22Rv1 (cell line): ENCODE results near the gene C2orf49.

Source experiments
- H3K27ac ChIP-seq: fragments of 450-650 bp; 2 replicates; pipeline ENCODE4 v1.5.1; 2017
- ZFX ChIP-seq: fragments of 450-650 bp; IDR thresholded peaks from 2 replicates; pipeline ENCODE4 v1.6.1; 2017; ENCODE audit warnings: antibody characterized with exemption, borderline replicate concordance
- TF ChIP-seq, protein P1 (sequence below): fragments of 450-650 bp; IDR thresholded peaks from 2 replicates; pipeline ENCODE4 v1.5.1; 2017; ENCODE audit warnings: mild to moderate bottlenecking

C2orf49 gene

DNA sequence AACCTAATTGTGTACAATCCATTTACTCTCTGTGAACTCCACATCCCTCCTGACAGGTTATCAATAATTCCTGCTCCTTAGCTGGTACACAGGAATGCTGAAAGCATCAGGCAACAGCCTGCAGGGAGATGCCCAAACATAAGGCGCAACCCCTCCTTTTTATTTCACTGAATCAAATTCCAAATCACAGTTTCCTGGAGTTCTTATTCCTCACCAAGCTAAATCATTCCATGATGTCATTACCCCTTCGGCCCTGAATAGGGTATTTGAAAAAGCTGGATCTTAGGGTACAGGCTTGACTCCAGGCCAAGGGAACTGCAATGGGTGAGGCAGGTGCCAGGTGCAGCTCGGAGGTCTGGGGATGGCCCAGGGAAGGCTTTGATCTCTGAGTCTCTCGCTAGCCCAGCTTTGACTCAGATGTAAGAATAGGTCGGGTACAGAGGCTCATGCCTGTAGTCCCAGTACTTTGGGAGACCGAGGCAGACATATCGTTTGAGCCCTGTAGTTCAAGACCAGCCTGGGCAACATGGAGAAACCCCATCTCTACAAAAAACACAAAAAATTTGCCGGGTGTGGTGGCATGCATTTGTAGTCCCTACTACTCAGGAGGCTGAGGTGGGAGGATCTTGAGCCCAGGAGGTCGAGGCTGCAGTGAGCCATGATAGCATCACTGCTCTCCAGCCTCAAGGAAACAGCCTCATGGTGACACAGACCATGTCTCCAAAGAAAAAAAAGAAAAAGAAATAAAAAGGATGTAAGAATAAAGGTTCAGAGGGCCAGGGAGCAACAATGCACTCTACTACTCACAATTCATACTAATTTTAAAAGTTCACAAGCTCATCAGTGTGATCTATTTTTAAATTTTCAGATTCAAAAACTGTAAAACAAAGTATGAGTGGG lies 54.7 kb downstream of the C2orf49 start:
- H3K27ac ChIP-seq, result no peak overlapping the region
- TF ChIP-seq ZFX, result no peak
- TF ChIP-seq, protein P1, sequence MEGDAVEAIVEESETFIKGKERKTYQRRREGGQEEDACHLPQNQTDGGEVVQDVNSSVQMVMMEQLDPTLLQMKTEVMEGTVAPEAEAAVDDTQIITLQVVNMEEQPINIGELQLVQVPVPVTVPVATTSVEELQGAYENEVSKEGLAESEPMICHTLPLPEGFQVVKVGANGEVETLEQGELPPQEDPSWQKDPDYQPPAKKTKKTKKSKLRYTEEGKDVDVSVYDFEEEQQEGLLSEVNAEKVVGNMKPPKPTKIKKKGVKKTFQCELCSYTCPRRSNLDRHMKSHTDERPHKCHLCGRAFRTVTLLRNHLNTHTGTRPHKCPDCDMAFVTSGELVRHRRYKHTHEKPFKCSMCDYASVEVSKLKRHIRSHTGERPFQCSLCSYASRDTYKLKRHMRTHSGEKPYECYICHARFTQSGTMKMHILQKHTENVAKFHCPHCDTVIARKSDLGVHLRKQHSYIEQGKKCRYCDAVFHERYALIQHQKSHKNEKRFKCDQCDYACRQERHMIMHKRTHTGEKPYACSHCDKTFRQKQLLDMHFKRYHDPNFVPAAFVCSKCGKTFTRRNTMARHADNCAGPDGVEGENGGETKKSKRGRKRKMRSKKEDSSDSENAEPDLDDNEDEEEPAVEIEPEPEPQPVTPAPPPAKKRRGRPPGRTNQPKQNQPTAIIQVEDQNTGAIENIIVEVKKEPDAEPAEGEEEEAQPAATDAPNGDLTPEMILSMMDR, result no peak

DNA sequence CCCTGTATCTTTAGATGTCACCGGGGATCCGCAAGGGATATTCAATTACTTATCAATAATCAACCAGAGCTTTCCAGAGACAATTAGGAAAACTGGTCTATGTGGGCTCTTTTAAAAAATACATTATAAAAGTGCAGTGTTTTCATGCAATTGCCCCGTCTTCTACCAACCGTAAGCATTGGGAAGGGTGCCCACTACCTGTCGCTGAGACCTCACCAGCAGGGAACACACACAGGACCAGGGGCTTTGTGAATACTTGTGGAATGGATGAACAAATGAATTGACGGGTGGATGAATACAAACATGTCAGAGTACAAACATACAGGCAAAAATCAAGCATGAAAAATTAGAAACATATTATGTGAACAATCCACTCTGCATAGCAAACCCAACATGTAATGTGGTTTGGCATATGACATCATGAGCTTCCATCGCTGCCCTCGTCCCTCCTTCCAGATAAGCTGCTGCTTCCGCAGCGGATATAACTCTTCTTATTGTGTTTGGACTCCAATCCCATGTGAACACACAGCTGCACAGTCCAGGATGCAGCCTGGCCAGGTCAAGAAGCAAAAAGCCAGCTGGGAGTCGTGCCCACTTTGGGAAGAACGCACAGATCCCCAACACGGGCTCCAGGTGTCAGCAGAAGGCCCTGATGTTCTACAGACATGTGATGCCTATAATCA lies 56.2 kb downstream of the C2orf49 start:
- no peak for TF ChIP-seq ZFX
- TF ChIP-seq, protein P1, result no peak
- H3K27ac ChIP-seq, result no peak overlapping the region

DNA sequence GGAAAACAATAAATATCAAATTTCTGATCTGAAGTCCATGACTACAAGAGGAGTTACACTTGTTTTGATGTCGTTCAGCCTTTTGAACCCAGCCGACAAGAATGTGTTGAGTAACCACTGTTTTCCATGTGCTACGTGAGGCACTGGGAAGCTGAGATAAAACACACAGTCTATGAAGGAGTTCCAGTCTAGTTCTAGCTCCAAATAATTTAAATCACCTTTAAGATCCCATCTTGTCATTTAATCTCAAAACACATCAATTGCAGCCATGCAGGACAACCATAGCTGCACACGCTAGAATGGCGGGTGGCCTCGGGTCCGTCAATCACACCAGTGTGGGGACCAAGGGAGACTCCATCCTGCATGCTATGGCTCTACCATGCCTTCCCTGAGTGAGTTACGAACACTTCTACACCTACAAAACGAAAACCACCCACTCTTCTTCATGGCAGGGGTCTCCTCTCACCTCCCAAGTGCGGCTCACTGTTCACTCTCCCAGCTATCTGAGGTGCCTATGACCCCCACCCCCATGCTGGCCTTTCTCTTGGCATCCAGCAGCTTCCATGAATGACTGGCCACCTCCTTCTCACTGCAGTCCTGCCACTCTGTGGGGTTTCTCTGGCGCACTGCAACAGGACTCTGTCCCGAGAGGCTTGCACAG lies 57.7 kb downstream of the C2orf49 start:
- H3K27ac ChIP-seq, result no peak overlapping the region
- TF ChIP-seq ZFX, result no peak
- TF ChIP-seq, protein P1, result no peak

DNA sequence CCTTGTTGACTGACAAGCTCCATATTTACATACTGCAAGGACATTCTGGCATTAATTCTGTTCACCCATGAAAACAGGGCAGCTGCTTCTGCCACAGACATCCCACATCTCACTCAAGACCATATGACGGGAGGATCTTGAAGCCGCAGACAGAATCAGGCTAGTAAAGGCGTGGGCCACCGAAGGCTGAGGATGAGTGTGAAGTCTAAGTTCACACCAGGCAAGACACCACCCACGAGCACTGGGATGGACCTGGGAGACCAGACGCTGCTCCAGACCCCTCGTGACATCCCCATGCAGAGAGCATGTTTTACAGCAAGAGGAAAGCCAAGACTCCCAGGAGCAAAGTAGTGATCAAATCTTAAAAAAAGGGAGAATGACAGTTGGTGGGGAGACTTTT lies 58.4 kb downstream of the C2orf49 start:
- H3K27ac ChIP-seq, result no peak overlapping the region
- TF ChIP-seq ZFX, result no peak
- TF ChIP-seq, protein P1, result no peak

DNA sequence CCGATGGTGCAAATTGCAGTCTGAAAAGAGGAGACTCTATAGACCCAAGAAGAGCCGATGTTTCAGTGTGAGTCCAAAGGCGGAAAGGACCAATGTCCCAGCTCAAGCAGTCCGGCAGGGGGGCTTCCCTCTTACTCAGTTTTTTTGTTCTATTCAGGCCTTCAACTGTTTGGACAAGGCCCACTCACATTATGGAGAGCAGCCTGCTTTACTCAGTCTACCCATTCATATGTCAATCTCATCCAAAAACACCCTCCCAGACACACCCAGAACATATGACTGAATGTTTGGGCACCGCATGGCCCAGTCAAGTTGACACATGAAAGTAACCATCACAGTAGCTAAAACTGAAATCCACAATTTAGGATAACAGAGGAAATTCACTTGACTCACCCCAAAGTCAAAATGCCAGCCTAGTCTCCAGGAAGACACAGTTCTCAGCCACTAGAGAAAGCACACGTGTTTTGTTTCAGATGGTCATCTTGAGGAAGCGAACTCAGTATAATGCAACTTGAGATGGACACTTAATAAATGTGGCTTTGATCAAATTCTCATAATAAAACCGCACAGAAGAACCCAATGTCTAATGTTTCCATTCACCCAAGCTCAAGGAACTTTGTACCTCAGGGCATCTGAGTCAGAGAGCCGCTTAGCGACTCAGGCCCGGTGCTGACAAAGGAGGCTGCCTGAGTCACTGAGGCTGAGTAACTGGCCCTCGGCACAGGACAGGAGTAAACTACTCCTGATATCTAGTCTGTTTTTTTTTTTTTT lies 59.1 kb downstream of the C2orf49 start:
- TF ChIP-seq, protein P1, result no peak
- no peak for TF ChIP-seq ZFX
- no peak overlapping the region for H3K27ac ChIP-seq

DNA sequence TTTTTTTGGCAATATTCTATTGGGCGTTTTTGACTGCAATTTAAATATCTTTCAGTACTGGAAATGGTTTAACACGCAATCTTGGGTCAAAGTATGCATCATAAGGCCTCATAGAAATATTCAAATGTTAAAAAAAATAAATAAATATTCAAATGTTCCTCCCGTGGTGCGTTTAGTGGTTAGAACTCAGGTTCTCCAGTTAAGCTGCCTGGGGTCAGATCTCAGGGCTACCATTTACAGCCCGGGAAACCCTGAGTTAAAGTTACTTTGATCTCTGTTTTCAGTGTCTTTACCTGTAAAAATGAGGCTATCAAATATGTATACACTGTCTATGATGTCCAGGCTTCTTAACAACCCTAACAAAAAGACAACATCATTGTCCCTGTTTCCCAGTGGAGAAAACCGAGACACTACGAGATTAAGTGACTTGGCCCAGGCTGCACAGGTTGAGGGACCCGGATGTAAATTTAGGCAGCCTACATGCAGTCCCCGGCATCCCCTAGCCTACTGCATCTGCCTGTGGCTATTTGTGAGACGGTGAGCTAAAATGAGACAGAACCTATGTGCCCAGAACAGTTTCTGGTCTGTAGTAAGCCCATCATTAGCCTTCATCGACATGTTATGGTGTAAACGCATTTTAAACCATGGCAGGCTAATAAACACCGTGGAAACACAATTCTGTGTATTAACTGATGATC lies 59.8 kb downstream of the C2orf49 start:
- H3K27ac ChIP-seq, result no peak overlapping the region
- no peak for TF ChIP-seq ZFX
- TF ChIP-seq, protein P1, result no peak
